ENCODE results near the gene BAK1.
"Not testable (repeated sequence)": the region's sequence is repeated elsewhere in the genome, so short reads cannot be mapped to it uniquely, and the experiment has no call there.

The BAK1 gene

GRCh38 chr6:33607784-33608161, 27.7 kb upstream of the BAK1 start:
- DNase-seq = no peak

- DNase-seq = no peak
These were observed 27.2 kb upstream of the BAK1 start for GRCh38 chr6:33607126-33607783.

- DNase-seq = no peak
These were observed 26.6 kb upstream of the BAK1 start for GRCh38 chr6:33606642-33607041.

- no peak for DNase-seq
These were observed 25.1 kb upstream of the BAK1 start for GRCh38 chr6:33604941-33605854.

GRCh38 chr6:33602180-33602579, 22.1 kb upstream of the BAK1 start:
- no peak for DNase-seq

- no peak for DNase-seq
These were observed 20.7 kb upstream of the BAK1 start for GRCh38 chr6:33600761-33601160.

GRCh38 chr6:33599413-33599938, 19.4 kb upstream of the BAK1 start:
- DNase-seq = no peak

- DNase-seq = no peak
These were observed 17.7 kb upstream of the BAK1 start for GRCh38 chr6:33597551-33598322.

- not testable (repeated sequence) for DNase-seq
These were observed 16.8 kb upstream of the BAK1 start for GRCh38 chr6:33596894-33597293.

- no peak for DNase-seq
These were observed 15.1 kb upstream of the BAK1 start for GRCh38 chr6:33595001-33595846.

GRCh38 chr6:33593414-33593727, 13.3 kb upstream of the BAK1 start:
- DNase-seq = no peak

- DNase-seq = peak in 1 of 4 experiments; percentile 18
These were observed 12.7 kb upstream of the BAK1 start for GRCh38 chr6:33592595-33593413.

GRCh38 chr6:33592280-33592594, 12.2 kb upstream of the BAK1 start:
- DNase-seq = no peak

- no peak for DNase-seq
These were observed 11.5 kb upstream of the BAK1 start for GRCh38 chr6:33591424-33592032.

- no peak for DNase-seq
These were observed 10.6 kb upstream of the BAK1 start for GRCh38 chr6:33590531-33591198.

GRCh38 chr6:33589731-33590530, 9.9 kb upstream of the BAK1 start:
- no peak for DNase-seq

GRCh38 chr6:33589392-33589730, 9.3 kb upstream of the BAK1 start:
- DNase-seq = no peak

GRCh38 chr6:33588894-33589293, 8.8 kb upstream of the BAK1 start:
- no peak for DNase-seq

- DNase-seq = no peak
These were observed 7.5 kb upstream of the BAK1 start for GRCh38 chr6:33587529-33587928.

- DNase-seq = no peak
These were observed 6.1 kb upstream of the BAK1 start for GRCh38 chr6:33586108-33586640.

Data from activated CD4-positive, CD25-positive, alpha-beta regulatory T cell (primary cell).